PC-3 (cell line): Measurements from ENCODE around the gene ZNF319. TPM values are rescaled to one million over a fixed set of nuclear protein-coding genes. Genes with fewer than 3 reads are reported as not detected.

Source experiments
- ATAC-seq: fragments of 200-7000 bp; cut with Tn5 transposase; 2 replicates; pipeline ENCODE4 v1.9.1; 2020; ENCODE audit warnings: mild to moderate bottlenecking, moderate library complexity
- BruUV-seq: library from RNA; stranded (reverse); fragments of 400-500 nt; replicated peaks from 2 replicates; lab custom pipeline; 2021; lab: Mats Ljungman, UMichigan
- CTCF ChIA-PET: fragments of 300-600 bp; sonication (Branson Sonifier 250); formaldehyde crosslinking; loops from one replicate; lab custom pipeline; 2022; ENCODE audit warnings: antibody characterized with exemption; lab: Charles Lee
- POLR2A ChIA-PET: fragments of 300-600 bp; sonication (Branson Sonifier 250); formaldehyde crosslinking; loops from one replicate; lab custom pipeline; 2022; ENCODE audit warnings: antibody characterized with exemption; ENCODE audit not compliant: unreplicated experiment; lab: Charles Lee
- DNase-seq: peaks from one replicate; pipeline ENCODE4 v3.0.0-alpha.2; 2015
- H2AFZ ChIP-seq: fragments of 300-600 bp; sonication (generic); 2 replicates; pipeline ENCODE4 v1.6.0; 2016; ENCODE audit warnings: antibody characterized with exemption, low read length
- H3F3A ChIP-seq: fragments of 300-600 bp; sonication (generic); one replicate; pipeline ENCODE4 v1.6.0; 2017; ENCODE audit warnings: antibody characterized with exemption, low read length, control low read depth, mild to moderate bottlenecking; ENCODE audit not compliant: unreplicated experiment
- H3K27ac ChIP-seq: fragments of 300-600 bp; sonication (generic); 2 replicates; pipeline ENCODE4 v1.5.1; 2016; ENCODE audit warnings: mild to moderate bottlenecking, low read length
- H3K27me3 ChIP-seq: fragments of 300-600 bp; sonication (generic); 2 replicates; pipeline ENCODE4 v1.6.1; 2016; ENCODE audit warnings: low read length, mixed read lengths
- H3K36me3 ChIP-seq: fragments of 300-600 bp; sonication (generic); 2 replicates; pipeline ENCODE4 v1.6.1; 2016; ENCODE audit warnings: low read depth, mixed run types, low read length, mixed read lengths
- H3K4me1 ChIP-seq: fragments of 300-600 bp; sonication (generic); 2 replicates; pipeline ENCODE4 v1.5.1; 2016; ENCODE audit warnings: low read length; ENCODE audit not compliant: insufficient read depth
- H3K4me2 ChIP-seq: fragments of 300-600 bp; sonication (generic); 2 replicates; pipeline ENCODE4 v1.6.0; 2016; ENCODE audit warnings: low read length
- H3K4me3 ChIP-seq: fragments of 300-600 bp; sonication (generic); 2 replicates; pipeline ENCODE4 v1.5.1; 2016; ENCODE audit warnings: mild to moderate bottlenecking, low read length, mixed read lengths
- H3K79me2 ChIP-seq: fragments of 300-600 bp; sonication (generic); 2 replicates; pipeline ENCODE4 v1.6.1; 2017; ENCODE audit warnings: low read length, mixed read lengths
- H3K9ac ChIP-seq: fragments of 300-600 bp; sonication (generic); 2 replicates; pipeline ENCODE4 v1.6.0; 2016; ENCODE audit warnings: mild to moderate bottlenecking, low read length
- H3K9me2 ChIP-seq: fragments of 300-600 bp; sonication (generic); replicated peaks from 2 replicates; pipeline ENCODE4 v1.6.1; 2016; ENCODE audit warnings: mixed run types, low read length, mixed read lengths
- H3K9me3 ChIP-seq: fragments of 300-600 bp; sonication (generic); 2 replicates; pipeline ENCODE4 v1.6.1; 2016; ENCODE audit warnings: low read length, mixed read lengths
- H4K20me1 ChIP-seq: fragments of 300-600 bp; sonication (generic); 2 replicates; pipeline ENCODE4 v1.6.1; 2016; ENCODE audit warnings: low read length, mixed read lengths
- CTCF ChIP-seq: fragments of 300-600 bp; sonication (generic); conservative IDR thresholded peaks from 2 replicates; pipeline ENCODE4 v1.5.1; 2017; ENCODE audit warnings: antibody characterized with exemption, low read depth, mild to moderate bottlenecking, low read length
- EZH2 ChIP-seq: fragments of 300-600 bp; sonication (generic); IDR thresholded peaks from one replicate; pipeline ENCODE4 v1.6.1; 2017; ENCODE audit warnings: antibody characterized with exemption, mild to moderate bottlenecking, low read length; ENCODE audit not compliant: unreplicated experiment
- EZH2phosphoT487 ChIP-seq: fragments of 300-600 bp; sonication (generic); IDR thresholded peaks from 2 replicates; pipeline ENCODE4 v1.6.1; 2018; ENCODE audit warnings: mild to moderate bottlenecking, antibody characterized with exemption, low read length, borderline replicate concordance
- intact Hi-C: fragments of 100-400 bp; cut with micrococcal nuclease; formaldehyde crosslinking; loops from 2 replicates; pipeline ENCODE4 v1.9.0; 2023
- total RNA-seq: library from RNA; depleted of rRNA; stranded (reverse); fragments of >200 nt; gene quantifications from 2 replicates; pipeline ENCODE4 v1.2.3, GENCODE V29; 2014

ZNF319 gene
- total RNA-seq, 1 experiment from 2014 or later = 2.2 TPM

GRCh38 chr16:57984443-57985203 is 15.8 kb downstream of the ZNF319 start:
- ATAC-seq = no peak; the same call in 1 of the 2 replicates
- H3K27ac ChIP-seq = no peak overlapping the region
- no peaks in the 10 kb centered on the region for H4K20me1 ChIP-seq
- no peaks in the 10 kb centered on the region for H3K4me1 ChIP-seq
- CTCF ChIA-PET = interaction anchor here (0.6 kb wide), 1 partner anchor 676 kb away, joined by 3 read pairs; no protein-coding TSS in a partner anchor
- H3K9ac ChIP-seq = no peak overlapping the region
- no peaks in the 10 kb centered on the region for H3K79me2 ChIP-seq
- H3K9me3 ChIP-seq = no peaks in the 10 kb centered on the region
- intact Hi-C loops = no loop called here
- no peak overlapping the region for H3K4me2 ChIP-seq
- no peaks in the 10 kb centered on the region for H3K36me3 ChIP-seq
- no peak overlapping the region for H2AFZ ChIP-seq
- TF ChIP-seq EZH2 (no peak), CTCF (no peak), EZH2phosphoT487 (no peak)
- POLR2A ChIA-PET = no interaction called here
- H3F3A ChIP-seq = no peaks in the 10 kb centered on the region
- DNase-seq = no peak
- H3K9me2 ChIP-seq = no peaks in the 10 kb centered on the region
- no peaks in the 10 kb centered on the region for H3K27me3 ChIP-seq
- BruUV-seq = no TSS peak
- H3K4me3 ChIP-seq = no peak overlapping the region

- Histone ChIP-seq H3F3A (no peaks in the 10 kb centered on the region), H3K9ac (no peak overlapping the region), H4K20me1 (no peaks in the 10 kb centered on the region), H3K9me3 (no peaks in the 10 kb centered on the region), H3K79me2 (no peaks in the 10 kb centered on the region), H2AFZ (no peak overlapping the region), H3K9me2 (no peaks in the 10 kb centered on the region), H3K36me3 (no peaks in the 10 kb centered on the region), H3K27me3 (no peaks in the 10 kb centered on the region), H3K4me2 (no peak overlapping the region), H3K4me3 (no peak overlapping the region), H3K27ac (no peak overlapping the region), H3K4me1 (no peaks in the 10 kb centered on the region)
- no peak for TF ChIP-seq CTCF
- TF ChIP-seq EZH2 = no peak
- no peak for TF ChIP-seq EZH2phosphoT487
- intact Hi-C loops = no loop called here
- ATAC-seq (no peak), DNase-seq (no peak)
- POLR2A ChIA-PET = no interaction called here
- BruUV-seq = no TSS peak
- CTCF ChIA-PET = no interaction called here
These were observed 18.1 kb downstream of the ZNF319 start for GRCh38 chr16:57982385-57982784.

GRCh38 chr16:57981636-57982035 is 18.8 kb downstream of the ZNF319 start:
- Histone ChIP-seq H3K9me3 (no peaks in the 10 kb centered on the region), H3K79me2 (no peaks in the 10 kb centered on the region), H4K20me1 (no peaks in the 10 kb centered on the region), H3K27me3 (no peaks in the 10 kb centered on the region), H3K4me1 (no peaks in the 10 kb centered on the region), H3F3A (no peaks in the 10 kb centered on the region), H3K9me2 (no peaks in the 10 kb centered on the region), H3K4me3 (no peak overlapping the region), H3K4me2 (no peak overlapping the region), H2AFZ (no peak overlapping the region), H3K36me3 (no peaks in the 10 kb centered on the region), H3K9ac (no peak overlapping the region), H3K27ac (no peak overlapping the region)
- no TSS peak for BruUV-seq
- TF ChIP-seq CTCF (no peak), EZH2phosphoT487 (no peak), EZH2 (no peak)
- ATAC-seq = no peak
- ChIA-PET POLR2A (no interaction called here), CTCF (no interaction called here)
- DNase-seq = no peak
- intact Hi-C loops = no loop called here
